Urinary bladder (tissue), 4 donors: ENCODE results near the gene MSRB2. TPM values are rescaled to one million over a fixed set of nuclear protein-coding genes. Genes with fewer than 3 reads are reported as not detected.

Source experiments
- DNase-seq: peaks from one replicate; pipeline ENCODE4 v3.0.0-alpha.2; 2015; ENCODE audit errors: extremely low spot score
- H3K27ac ChIP-seq: one replicate; pipeline ENCODE4 v1.5.1; 2013; ENCODE audit warnings: low read depth, mild to moderate bottlenecking, moderate library complexity
- H3K36me3 ChIP-seq: one replicate; pipeline ENCODE4 v1.6.1; 2013; ENCODE audit warnings: mild to moderate bottlenecking, moderate library complexity; ENCODE audit not compliant: insufficient read depth
- H3K4me1 ChIP-seq: one replicate; pipeline ENCODE4 v1.6.1; 2013; ENCODE audit warnings: mild to moderate bottlenecking, moderate library complexity; ENCODE audit not compliant: insufficient read depth
- H3K4me3 ChIP-seq: one replicate; pipeline ENCODE4 v1.5.1; 2013; ENCODE audit warnings: low read depth, low read length
- WGBS: extraction: QIAGEN DNeasy Blood & Tissue Kit; methylation state at CpG from one replicate; pipeline ENCODE4 v1.1.7; 2013; 5-methylcytosine and 5-hydroxymethylcytosine counted together
- polyA plus RNA-seq: library from polyadenylated mRNA; stranded (reverse); fragments of 200-250 nt; gene quantifications from one replicate; pipeline ENCODE4 v1.2.3, GENCODE V29; 2013
- small RNA-seq: library from RNA; depleted of rRNA; stranded (forward); fragments of <200 nt; gene quantifications from one replicate; pipeline ENCODE3, GENCODE V24; 2014
- total RNA-seq: library from RNA; depleted of rRNA; stranded (reverse); fragments of >200 nt; gene quantifications from one replicate; pipeline ENCODE4 v1.2.3, GENCODE V29; 2014
- donor health status: healthy with polysubstance abuse.
- donor health status: healthy.

Gene MSRB2
- total and polyA plus RNA-seq, 2 donors, result 15.5 to 35.4 TPM

- Histone ChIP-seq H3K4me1 (no peaks in the 10 kb centered on the region), H3K27ac (no peak overlapping the region), H3K4me3 (no peak overlapping the region), H3K36me3 (no peaks in the 10 kb centered on the region)
- DNase-seq, result no peak
- WGBS, result 78% methylated on average over 4 of the region's 4 CpGs
Observed at GRCh38 chr10:23150091-23150490, 54.7 kb downstream of the MSRB2 start.

GRCh38 chr10:23150610-23151009 lies 55.2 kb downstream of the MSRB2 start:
- no peaks in the 10 kb centered on the region for H3K36me3 ChIP-seq
- no peak overlapping the region for H3K27ac ChIP-seq
- DNase-seq, result no peak
- H3K4me1 ChIP-seq, result no peaks in the 10 kb centered on the region
- WGBS, result 53% methylated on average over 12 of the region's 12 CpGs
- H3K4me3 ChIP-seq, result no peak overlapping the region

- 81% methylated on average over 7 of the region's 7 CpGs for WGBS
Observed at GRCh38 chr10:23151071-23151470, 55.7 kb downstream of the MSRB2 start.

GRCh38 chr10:23155169-23155568 lies 59.8 kb downstream of the MSRB2 start:
- no peak for DNase-seq
- Histone ChIP-seq H3K36me3 (no peaks in the 10 kb centered on the region), H3K4me3 (no peak overlapping the region), H3K4me1 (no peaks in the 10 kb centered on the region), H3K27ac (no peak overlapping the region)
- 83% methylated on average over 7 of the region's 7 CpGs for WGBS

More at GRCh38 chr10:23151071-23151470, 55.7 kb downstream of the MSRB2 start:
- H3K27ac ChIP-seq, result no peak overlapping the region
- H3K4me3 ChIP-seq, result no peak overlapping the region
- no peak for DNase-seq
- H3K4me1 ChIP-seq, result no peaks in the 10 kb centered on the region
- no peaks in the 10 kb centered on the region for H3K36me3 ChIP-seq

- Histone ChIP-seq H3K36me3 (no peaks in the 10 kb centered on the region), H3K4me1 (no peaks in the 10 kb centered on the region), H3K27ac (no peak overlapping the region), H3K4me3 (no peak overlapping the region)
- WGBS, result 65% methylated on average over 10 of the region's 10 CpGs
- DNase-seq, result no peak
Observed at GRCh38 chr10:23156447-23157150, 61.2 kb downstream of the MSRB2 start.

GRCh38 chr10:23157239-23157681 lies 61.9 kb downstream of the MSRB2 start:
- Histone ChIP-seq H3K4me3 (no peak overlapping the region), H3K4me1 (no peaks in the 10 kb centered on the region), H3K36me3 (no peaks in the 10 kb centered on the region), H3K27ac (no peak overlapping the region)
- WGBS, result 54% methylated on average over 14 of the region's 14 CpGs
- DNase-seq, result no peak

GRCh38 chr10:23157691-23158369 lies 62.5 kb downstream of the MSRB2 start:
- H3K36me3 ChIP-seq, result no peaks in the 10 kb centered on the region
- H3K27ac ChIP-seq, result no peak overlapping the region
- 37% methylated on average over 12 of the region's 12 CpGs for WGBS
- H3K4me3 ChIP-seq, result no peak overlapping the region
- DNase-seq, result no peak
- H3K4me1 ChIP-seq, result no peaks in the 10 kb centered on the region

- H3K4me1 ChIP-seq, result no peaks in the 10 kb centered on the region
- WGBS, result 2% methylated on average over 5 of the region's 5 CpGs
- no peak for DNase-seq
- H3K36me3 ChIP-seq, result no peaks in the 10 kb centered on the region
- H3K4me3 ChIP-seq, result no peak overlapping the region
- H3K27ac ChIP-seq, result no peak overlapping the region
Observed at GRCh38 chr10:23158370-23158769, 63.0 kb downstream of the MSRB2 start.

GRCh38 chr10:23171232-23171876 lies 76.0 kb downstream of the MSRB2 start:
- Histone ChIP-seq H3K36me3 (no peaks in the 10 kb centered on the region), H3K4me1 (peaks cover 2% of the 10 kb centered on the region), H3K4me3 (no peak overlapping the region), H3K27ac (no peak overlapping the region)
- DNase-seq, result no peak
- WGBS, result 10% methylated on average over 26 of the region's 26 CpGs

Small RNAs within 50 kb of the gene (small RNA-seq; reads per million reads assigned to genes)
- gene RF00561, result not detected

Other genes starting within 250 kb of the MSRB2 start
- gene ARMC3, start 167.5 kb upstream of the MSRB2 start, total RNA-seq, result 0.21 TPM
- gene ARMC3, start 167.5 kb upstream of the MSRB2 start, polyA plus RNA-seq, result not detected
- gene PTF1A, start 96.7 kb downstream of the MSRB2 start, total RNA-seq, result not detected
- not detected for gene PTF1A, start 96.7 kb downstream of the MSRB2 start, polyA plus RNA-seq
- gene C10orf67, start 249.2 kb downstream of the MSRB2 start, total RNA-seq, result not detected
- not detected for gene C10orf67, start 249.2 kb downstream of the MSRB2 start, polyA plus RNA-seq